CD4-positive, alpha-beta T cell (primary cell): ENCODE data around the gene GSE1. TPM values are rescaled to one million over a fixed set of nuclear protein-coding genes. Genes with fewer than 3 reads are reported as not detected.

Source experiments
- ATAC-seq: fragments of 200-7000 bp; cut with Tn5 transposase; one replicate; pipeline ENCODE4 v1.10.0; 2022; ENCODE audit warnings: mild to moderate bottlenecking; ENCODE audit not compliant: poor library complexity
- CTCF ChIA-PET: fragments of 350-600 bp; sonication (Branson Sonifier 250); formaldehyde crosslinking; loops from one replicate; lab custom pipeline; 2021; ENCODE audit warnings: antibody characterized with exemption, inconsistent platforms; lab: Charles Lee
- POLR2A ChIA-PET: fragments of 350-600 bp; sonication (Branson Sonifier 250); formaldehyde crosslinking; loops from one replicate; lab custom pipeline; 2021; ENCODE audit warnings: antibody characterized with exemption, inconsistent platforms; lab: Charles Lee
- DNase-seq, 14 experiments: peaks; one replicate each; pipeline ENCODE4 v3.0.0-alpha.2; 2013 to 2020; ENCODE audit warnings: mixed read lengths in 2 of 14
- H3K27ac ChIP-seq, 2 donors: one replicate each; pipeline versions ENCODE4 v1.5.1 to v1.7.0; 2013; ENCODE audit warnings: low read length in 2 of 2, low read depth in 1 of 2, mild to moderate bottlenecking in 1 of 2
- H3K27me3 ChIP-seq, 2 experiments: 1 replicate in 1 of 2; 2 replicates in 1 of 2; pipeline versions ENCODE4 v1.6.1 to v1.7.0; 2013; ENCODE audit warnings: low read length in 2 of 2, control low read depth in 1 of 2, mild to moderate bottlenecking in 1 of 2, moderate library complexity in 1 of 2; ENCODE audit not compliant: insufficient read depth in 2 of 2, control insufficient read depth in 1 of 2
- H3K36me3 ChIP-seq: one replicate; pipeline ENCODE4 v1.6.1; 2013; ENCODE audit warnings: low read length, control low read depth; ENCODE audit not compliant: insufficient read depth
- H3K4me1 ChIP-seq: one replicate; pipeline ENCODE4 v1.6.1; 2013; ENCODE audit warnings: low read length, control low read depth; ENCODE audit not compliant: insufficient read depth
- H3K4me3 ChIP-seq: one replicate; pipeline ENCODE4 v1.5.1; 2013; ENCODE audit warnings: mild to moderate bottlenecking, low read length, moderate library complexity
- H3K9me3 ChIP-seq, 2 experiments: 1 replicate in 1 of 2; 2 replicates in 1 of 2; pipeline versions ENCODE4 v1.6.1 to v1.7.0; 2013; ENCODE audit warnings: low read length in 2 of 2, mild to moderate bottlenecking in 2 of 2, control low read depth in 1 of 2, moderate library complexity in 1 of 2; ENCODE audit not compliant: control insufficient read depth in 1 of 2, insufficient read depth in 1 of 2
- H3K27ac Mint-ChIP-seq: one replicate; pipeline ENCODE4 v1.8.0; 2020; ENCODE audit warnings: mixed read lengths
- H3K27me3 Mint-ChIP-seq: one replicate; pipeline ENCODE4 v1.8.0; 2021; ENCODE audit warnings: mixed read lengths
- H3K36me3 Mint-ChIP-seq: one replicate; pipeline ENCODE4 v1.8.0; 2021; ENCODE audit warnings: low read depth, mixed read lengths
- H3K4me1 Mint-ChIP-seq: one replicate; pipeline ENCODE4 v1.8.0; 2021; ENCODE audit warnings: low read depth, mixed read lengths
- H3K4me3 Mint-ChIP-seq: one replicate; pipeline ENCODE4 v1.8.0; 2020; ENCODE audit warnings: mild to moderate bottlenecking, mixed read lengths
- H3K9me3 Mint-ChIP-seq: one replicate; pipeline ENCODE4 v1.8.0; 2020; ENCODE audit warnings: mixed read lengths
- intact Hi-C, 2 experiments: fragments of 100-400 bp; cut with DNase I in 1 of 2; cut with micrococcal nuclease in 1 of 2; formaldehyde crosslinking; loops; one replicate each; pipeline versions ENCODE4 v1.15.1 to v1.9.0; 2023 to 2025; cut with DNase I, micrococcal nuclease
- total RNA-seq, 174 experiments: library from RNA in 2 of 174; stranded (reverse) in 2 of 174; gene quantifications; one replicate each; pipeline ENCODE4 v1.2.3 and lab custom pipeline; 2021 to 2026
- TF ChIP-seq, protein P1 (sequence below): fragments of 200-600 bp; IDR thresholded peaks from one replicate; pipeline ENCODE4 v1.8.0; 2022; ENCODE audit warnings: antibody characterized with exemption, mild to moderate bottlenecking

The GSE1 gene
- total RNA-seq, 2 experiments from 2014 or later = 11.7 to 13.7 TPM

DNA sequence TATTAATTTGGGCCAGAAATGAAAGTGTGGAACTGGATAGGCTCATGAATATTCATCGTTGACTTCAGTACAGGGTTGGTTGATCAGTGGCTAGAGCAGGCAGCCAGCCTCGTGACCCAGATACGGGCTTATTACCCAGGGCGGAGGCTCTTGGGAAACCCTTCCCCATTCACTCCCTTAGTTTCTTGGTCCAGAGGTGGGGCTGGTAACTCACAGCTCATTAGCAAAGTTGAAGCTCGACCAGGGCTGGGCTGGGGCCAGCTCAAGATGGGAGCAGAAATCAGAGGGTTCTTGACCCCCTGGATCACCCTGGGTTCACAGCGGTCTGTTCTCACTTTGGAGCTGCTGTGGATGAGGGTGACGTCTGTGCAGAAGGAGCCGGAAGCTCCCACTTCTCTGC, 44.6 kb upstream of the GSE1 start:
- H3K9me3 ChIP-seq = peaks cover 4 to 30% of the 10 kb centered on the region in 2 experiments
- no peaks in the 10 kb centered on the region for H3K27me3 ChIP-seq
- H3K36me3 Mint-ChIP-seq = no peaks in the 10 kb centered on the region
- DNase-seq = peak in 2 of 14 experiments; percentile 39
- peaks cover 40% of the 10 kb centered on the region for H3K4me1 Mint-ChIP-seq
- no peak overlapping the region for H3K4me3 ChIP-seq
- intact Hi-C loops = no loop called here
- no peak overlapping the region for H3K4me3 Mint-ChIP-seq
- POLR2A ChIA-PET = interaction anchor here (0.6 to 3.3 kb wide), 3 partner anchors 11 to 15 kb away, joined by 3 to 16 read pairs (median 5); no protein-coding TSS in a partner anchor
- TF ChIP-seq, protein P1, sequence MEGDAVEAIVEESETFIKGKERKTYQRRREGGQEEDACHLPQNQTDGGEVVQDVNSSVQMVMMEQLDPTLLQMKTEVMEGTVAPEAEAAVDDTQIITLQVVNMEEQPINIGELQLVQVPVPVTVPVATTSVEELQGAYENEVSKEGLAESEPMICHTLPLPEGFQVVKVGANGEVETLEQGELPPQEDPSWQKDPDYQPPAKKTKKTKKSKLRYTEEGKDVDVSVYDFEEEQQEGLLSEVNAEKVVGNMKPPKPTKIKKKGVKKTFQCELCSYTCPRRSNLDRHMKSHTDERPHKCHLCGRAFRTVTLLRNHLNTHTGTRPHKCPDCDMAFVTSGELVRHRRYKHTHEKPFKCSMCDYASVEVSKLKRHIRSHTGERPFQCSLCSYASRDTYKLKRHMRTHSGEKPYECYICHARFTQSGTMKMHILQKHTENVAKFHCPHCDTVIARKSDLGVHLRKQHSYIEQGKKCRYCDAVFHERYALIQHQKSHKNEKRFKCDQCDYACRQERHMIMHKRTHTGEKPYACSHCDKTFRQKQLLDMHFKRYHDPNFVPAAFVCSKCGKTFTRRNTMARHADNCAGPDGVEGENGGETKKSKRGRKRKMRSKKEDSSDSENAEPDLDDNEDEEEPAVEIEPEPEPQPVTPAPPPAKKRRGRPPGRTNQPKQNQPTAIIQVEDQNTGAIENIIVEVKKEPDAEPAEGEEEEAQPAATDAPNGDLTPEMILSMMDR = no peak
- H3K36me3 ChIP-seq = peaks cover under 1% of the 10 kb centered on the region
- H3K9me3 Mint-ChIP-seq = no peaks in the 10 kb centered on the region
- ATAC-seq = no peak
- no peak overlapping the region for H3K27ac Mint-ChIP-seq
- peaks cover 75% of the 10 kb centered on the region for H3K4me1 ChIP-seq
- H3K27me3 Mint-ChIP-seq = no peaks in the 10 kb centered on the region
- no peak overlapping the region for H3K27ac ChIP-seq
- CTCF ChIA-PET = interaction anchor here (1.2 kb wide), 1 partner anchor 47 kb away, joined by 3 read pairs; no protein-coding TSS in a partner anchor

DNA sequence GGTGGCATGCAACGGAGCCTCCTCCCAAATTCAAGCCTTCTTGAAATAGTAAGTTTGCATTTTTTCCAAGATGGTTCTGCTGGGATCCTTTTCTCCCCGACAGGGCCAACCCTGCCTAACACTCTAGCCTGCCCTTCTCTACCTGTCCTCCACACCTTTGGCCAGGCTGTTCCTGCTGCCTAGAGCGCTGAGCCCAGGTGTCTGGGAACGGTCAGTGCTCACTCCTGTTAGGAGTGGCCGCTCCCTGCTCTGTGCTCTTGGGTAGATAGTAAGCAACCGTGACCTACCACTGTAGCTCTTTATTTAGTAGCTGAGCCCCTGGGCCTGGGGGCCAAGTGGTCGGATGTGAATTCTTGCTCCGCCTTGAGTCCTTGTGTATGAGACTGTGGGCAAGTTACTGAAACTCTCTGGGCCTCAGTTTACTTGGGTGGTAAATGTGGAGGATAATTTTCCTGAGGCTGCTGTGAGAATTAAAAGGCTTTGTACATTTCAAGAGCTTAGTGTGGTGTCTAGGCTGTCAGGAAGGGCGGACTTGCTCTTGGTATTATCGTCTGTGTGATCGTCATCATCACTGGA, 44.0 kb upstream of the GSE1 start:
- H3K9me3 ChIP-seq = peaks cover 4 to 30% of the 10 kb centered on the region in 2 experiments
- no peak for DNase-seq
- Mint-ChIP-seq H3K9me3 (no peaks in the 10 kb centered on the region), H3K36me3 (no peaks in the 10 kb centered on the region), H3K4me1 (peaks cover 40% of the 10 kb centered on the region), H3K4me3 (peak overlapping the region; percentile 48), H3K27ac (peak overlapping the region; percentile 75), H3K27me3 (no peaks in the 10 kb centered on the region)
- ChIA-PET CTCF (interaction anchor here (1.0 to 1.2 kb wide), 2 partner anchors 47 to 149 kb away, joined by 3 read pairs; no protein-coding TSS in a partner anchor), POLR2A (interaction anchor here (2.1 to 3.3 kb wide), 2 partner anchors 12 to 15 kb away, joined by 5 to 16 read pairs; no protein-coding TSS in a partner anchor)
- no peak overlapping the region for H3K27ac ChIP-seq
- intact Hi-C loops = no loop called here
- peak overlapping the region; percentile 15 for H3K4me3 ChIP-seq
- H3K36me3 ChIP-seq = peaks cover 3% of the 10 kb centered on the region
- TF ChIP-seq, protein P1 = no peak
- ATAC-seq = no peak
- peaks cover 73% of the 10 kb centered on the region for H3K4me1 ChIP-seq
- no peaks in the 10 kb centered on the region for H3K27me3 ChIP-seq

DNA sequence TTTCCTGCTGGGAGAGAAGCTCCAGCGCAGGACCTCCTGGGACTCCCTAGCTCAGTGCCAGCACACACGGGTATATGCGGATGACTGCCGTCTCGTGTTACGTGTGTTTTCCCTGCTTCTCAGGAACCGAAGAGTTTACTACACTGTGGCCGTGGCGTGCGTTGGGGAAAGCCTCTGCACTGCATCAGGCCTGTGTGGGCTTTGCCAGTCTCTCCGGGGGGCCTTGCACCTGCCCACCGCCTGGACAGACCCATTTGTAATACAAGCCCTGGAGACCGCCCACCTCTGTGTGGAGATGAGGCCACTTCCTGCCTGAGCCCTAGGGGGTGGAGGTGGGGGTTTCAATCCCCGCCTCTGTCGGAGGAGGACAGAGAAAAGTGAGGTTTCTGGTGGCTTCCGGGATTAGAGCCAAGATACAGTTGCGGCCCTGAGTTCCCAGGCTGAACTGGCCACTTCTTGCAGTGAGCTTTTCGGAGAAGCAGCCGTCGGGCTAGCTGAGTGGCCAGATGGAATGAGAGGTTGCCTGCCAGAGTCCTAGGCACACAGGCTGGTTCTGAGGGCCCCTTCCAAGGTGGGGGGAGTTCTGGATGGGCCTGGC, 43.4 kb upstream of the GSE1 start:
- H3K36me3 ChIP-seq = peaks cover 3% of the 10 kb centered on the region
- Mint-ChIP-seq H3K27me3 (no peaks in the 10 kb centered on the region), H3K4me3 (peak overlapping the region; percentile 48), H3K27ac (peak overlapping the region; percentile 75), H3K9me3 (no peaks in the 10 kb centered on the region), H3K4me1 (peaks cover 40% of the 10 kb centered on the region), H3K36me3 (no peaks in the 10 kb centered on the region)
- H3K4me1 ChIP-seq = peaks cover 72% of the 10 kb centered on the region
- ATAC-seq = peak; percentile 46
- ChIA-PET CTCF (interaction anchor here (1.0 kb wide), 1 partner anchor 149 kb away, joined by 3 read pairs; no protein-coding TSS in a partner anchor), POLR2A (interaction anchor here (3.3 kb wide), 1 partner anchor 15 kb away, joined by 16 read pairs; no protein-coding TSS in a partner anchor)
- intact Hi-C loops = no loop called here
- H3K27ac ChIP-seq = no peak overlapping the region
- peak overlapping the region; percentile 15 for H3K4me3 ChIP-seq
- DNase-seq = peak in 4 of 14 experiments; percentile 29 to 73 (median 46)
- H3K9me3 ChIP-seq = peaks cover 4 to 30% of the 10 kb centered on the region in 2 experiments
- TF ChIP-seq, protein P1 = no peak
- H3K27me3 ChIP-seq = no peaks in the 10 kb centered on the region
